Fibroblast of the aortic adventitia (primary cell): Measurements from ENCODE around the gene ADD2. TPM values are rescaled to one million over a fixed set of nuclear protein-coding genes. Genes with fewer than 3 reads are reported as not detected.

Experiments
- DNase-seq: peaks from one replicate; pipeline ENCODE4 v3.0.0-alpha.2; 2010; ENCODE audit warnings: low read depth
- H3K4me3 ChIP-seq: 2 replicates; pipeline ENCODE4 v1.5.1; 2011; ENCODE audit warnings: low read depth, mild to moderate bottlenecking, control low read depth, low read length, moderate library complexity
- CTCF ChIP-seq: IDR thresholded peaks from 2 replicates; pipeline ENCODE4 v1.5.1; 2011; ENCODE audit warnings: mild to moderate bottlenecking, low read length, control low read depth, inconsistent platforms; ENCODE audit not compliant: insufficient read depth
- total RNA-seq: library from RNA; depleted of rRNA; stranded (reverse); fragments of >200 nt; gene quantifications from 2 replicates; pipeline ENCODE4 v1.2.3, GENCODE V29; 2012; ENCODE audit warnings: low replicate concordance

ADD2 gene
- total RNA-seq, 1 donor, result 0.36 TPM

GRCh38 chr2:70620020-70620419, 148.0 kb downstream of the ADD2 start:
- no peak overlapping the region for H3K4me3 ChIP-seq
- TF ChIP-seq CTCF, result no peak
- no peak for DNase-seq

GRCh38 chr2:70619167-70619566, 148.8 kb downstream of the ADD2 start:
- no peak for TF ChIP-seq CTCF
- no peak overlapping the region for H3K4me3 ChIP-seq
- DNase-seq, result no peak

GRCh38 chr2:70616168-70616694, 151.8 kb downstream of the ADD2 start:
- no peak overlapping the region for H3K4me3 ChIP-seq
- no peak for DNase-seq
- no peak for TF ChIP-seq CTCF

GRCh38 chr2:70615222-70615621, 152.8 kb downstream of the ADD2 start:
- no peak overlapping the region for H3K4me3 ChIP-seq
- TF ChIP-seq CTCF, result no peak
- DNase-seq, result no peak

- no peak for TF ChIP-seq CTCF
- DNase-seq, result no peak
- no peak overlapping the region for H3K4me3 ChIP-seq
Measured at GRCh38 chr2:70613521-70613920, 154.5 kb downstream of the ADD2 start.

GRCh38 chr2:70612574-70612973, 155.4 kb downstream of the ADD2 start:
- TF ChIP-seq CTCF, result no peak
- DNase-seq, result no peak

GRCh38 chr2:70608373-70608772, 159.6 kb downstream of the ADD2 start:
- no peak for DNase-seq
- no peak for TF ChIP-seq CTCF
- no peak overlapping the region for H3K4me3 ChIP-seq

More at GRCh38 chr2:70612574-70612973, 155.4 kb downstream of the ADD2 start:
- no peak overlapping the region for H3K4me3 ChIP-seq
